ENCODE results near the gene COPA. TPM values are rescaled to one million over a fixed set of nuclear protein-coding genes. Genes with fewer than 3 reads are reported as not detected.

COPA gene
- polyA plus RNA-seq, 4 donors, result 140 to 179 (median 159) TPM

- DNase-seq (ENCODE audit: low read depth in 4 of 4, low spot score in 2 of 4), result no peak
These were observed 99.3 kb downstream of the COPA start for GRCh38 chr1:160243767-160244166.

- DNase-seq (ENCODE audit: low read depth in 4 of 4, low spot score in 2 of 4), result no peak
These were observed 103.3 kb downstream of the COPA start for GRCh38 chr1:160239582-160240299.

Other genes starting within 250 kb of the COPA start
- gene IGSF8, start 244.6 kb downstream of the COPA start, polyA plus RNA-seq (ENCODE audit: insufficient read length in 4 of 4), result 10 to 100 TPM; 26.9 to 43.7 (median 38.6) TPM
- gene ATP1A2, start 227.5 kb downstream of the COPA start, polyA plus RNA-seq (ENCODE audit: insufficient read length in 4 of 4), result 1 to 10 TPM; 3.9 to 5.7 (median 4.8) TPM
- under 1 TPM in 3 of 4 donors, not detected in 1; 0.04 to 0.43 (median 0.26) TPM for gene ATP1A4, start 191.6 kb downstream of the COPA start, polyA plus RNA-seq (ENCODE audit: insufficient read length in 4 of 4)
- gene CASQ1, start 152.7 kb downstream of the COPA start, polyA plus RNA-seq (ENCODE audit: insufficient read length in 4 of 4), result under 1 TPM; 0.13 to 0.63 (median 0.33) TPM
- gene PEA15, start 137.9 kb downstream of the COPA start, polyA plus RNA-seq (ENCODE audit: insufficient read length in 4 of 4), result 100 to 1,000 TPM in 2 of 4 donors, 10 to 100 TPM in 2; 86.1 to 130 (median 108) TPM
- gene DCAF8, start 80.7 kb downstream of the COPA start, polyA plus RNA-seq (ENCODE audit: insufficient read length in 4 of 4), result 100 to 1,000 TPM; 160 to 276 (median 224) TPM
- gene PEX19, start 58.1 kb downstream of the COPA start, polyA plus RNA-seq (ENCODE audit: insufficient read length in 4 of 4), result 10 to 100 TPM; 72.1 to 91.4 (median 78.8) TPM
- gene NCSTN, start 133 bp upstream of the COPA start, polyA plus RNA-seq (ENCODE audit: insufficient read length in 4 of 4), result 100 to 1,000 TPM; 141 to 159 (median 155) TPM
- gene NHLH1, start 23.8 kb upstream of the COPA start, polyA plus RNA-seq (ENCODE audit: insufficient read length in 4 of 4), result under 1 TPM; 0.10 to 0.33 (median 0.19) TPM
- 10 to 100 TPM; 29.2 to 43.9 (median 34.9) TPM for gene VANGL2, start 57.3 kb upstream of the COPA start, polyA plus RNA-seq (ENCODE audit: insufficient read length in 4 of 4)
- gene SLAMF6, start 180.0 kb upstream of the COPA start, polyA plus RNA-seq (ENCODE audit: insufficient read length in 4 of 4), result under 1 TPM in 3 of 4 donors, not detected in 1; 0.10 to 0.17 (median 0.13) TPM
- gene CD84, start 236.2 kb upstream of the COPA start, polyA plus RNA-seq (ENCODE audit: insufficient read length in 4 of 4), result 1 to 10 TPM in 2 of 4 donors, under 1 TPM in 2; 0.71 to 1.5 (median 1.2) TPM